Effector memory CD4-positive, alpha-beta T cell (primary cell): Measurements from ENCODE around the gene KRTAP3-2.

ENCODE experiments used
- DNase-seq, 3 donors: peaks; one replicate each; pipeline ENCODE4 v3.0.0-alpha.2; 2020
- H3K27ac ChIP-seq: 2 replicates; pipeline ENCODE4 v1.7.0; 2013; ENCODE audit warnings: mild to moderate bottlenecking, low read length, moderate library complexity; ENCODE audit not compliant: insufficient read depth, poor library complexity, severe bottlenecking
- H3K27me3 ChIP-seq: replicated peaks from 2 replicates; pipeline ENCODE4 v1.7.0; 2013; ENCODE audit warnings: mild to moderate bottlenecking, low read length; ENCODE audit not compliant: insufficient read depth, control insufficient read depth, poor library complexity, severe bottlenecking
- H3K36me3 ChIP-seq: 2 replicates; pipeline ENCODE4 v1.7.0; 2013; ENCODE audit warnings: mild to moderate bottlenecking, low read length, moderate library complexity; ENCODE audit not compliant: control insufficient read depth, insufficient read depth
- H3K4me1 ChIP-seq: 2 replicates; pipeline ENCODE4 v1.7.0; 2013; ENCODE audit warnings: low read length, mild to moderate bottlenecking; ENCODE audit not compliant: control insufficient read depth, insufficient read depth, poor library complexity, severe bottlenecking
- H3K4me3 ChIP-seq: 2 replicates; pipeline ENCODE4 v1.7.0; 2013; ENCODE audit warnings: low read length, low read depth, mild to moderate bottlenecking; ENCODE audit not compliant: insufficient read depth, poor library complexity, severe bottlenecking
- H3K9me3 ChIP-seq: 2 replicates; pipeline ENCODE4 v1.7.0; 2013; ENCODE audit warnings: mild to moderate bottlenecking, low read length, moderate library complexity; ENCODE audit not compliant: control insufficient read depth

KRTAP3-2 gene

GRCh38 chr17:40952661-40953060 lies 47.0 kb downstream of the KRTAP3-2 start:
- H3K4me3 ChIP-seq: no peak overlapping the region
- H3K27ac ChIP-seq: no peak overlapping the region
- peaks cover 3% of the 10 kb centered on the region for H3K27me3 ChIP-seq
- no peak for DNase-seq
- H3K4me1 ChIP-seq: no peaks in the 10 kb centered on the region
- no peaks in the 10 kb centered on the region for H3K9me3 ChIP-seq
- no peaks in the 10 kb centered on the region for H3K36me3 ChIP-seq

DNA sequence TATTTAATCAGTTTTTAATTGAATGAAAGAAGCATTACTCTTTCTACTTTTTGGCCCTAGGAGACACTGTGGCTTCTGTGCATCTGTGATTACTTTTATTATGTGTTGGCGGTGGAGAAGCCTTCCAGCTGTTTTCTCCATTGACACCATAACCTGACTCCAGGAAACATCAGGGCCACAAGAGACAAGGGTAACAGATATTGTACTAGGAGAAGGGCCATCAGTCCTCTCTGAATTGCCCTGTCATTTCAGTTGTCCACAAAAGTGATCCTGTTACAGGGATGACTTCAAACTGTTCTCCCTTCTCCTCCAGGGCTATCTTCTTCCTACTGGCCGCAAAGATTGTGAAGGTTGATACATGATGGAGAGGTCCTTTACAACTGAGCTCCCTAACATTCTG lies 47.6 kb downstream of the KRTAP3-2 start:
- no peak overlapping the region for H3K27ac ChIP-seq
- no peaks in the 10 kb centered on the region for H3K4me1 ChIP-seq
- H3K4me3 ChIP-seq: no peak overlapping the region
- peaks cover 3% of the 10 kb centered on the region for H3K27me3 ChIP-seq
- no peaks in the 10 kb centered on the region for H3K36me3 ChIP-seq
- H3K9me3 ChIP-seq: no peaks in the 10 kb centered on the region
- DNase-seq: no peak

GRCh38 chr17:40951011-40951622 lies 48.6 kb downstream of the KRTAP3-2 start:
- DNase-seq: no peak
- Histone ChIP-seq H3K4me3 (no peak overlapping the region), H3K36me3 (no peaks in the 10 kb centered on the region), H3K27me3 (peaks cover 3% of the 10 kb centered on the region), H3K4me1 (no peaks in the 10 kb centered on the region), H3K9me3 (no peaks in the 10 kb centered on the region), H3K27ac (no peak overlapping the region)

- H3K4me1 ChIP-seq: no peaks in the 10 kb centered on the region
- no peak overlapping the region for H3K27ac ChIP-seq
- no peak overlapping the region for H3K4me3 ChIP-seq
- no peaks in the 10 kb centered on the region for H3K9me3 ChIP-seq
- no peaks in the 10 kb centered on the region for H3K27me3 ChIP-seq
- DNase-seq: no peak
- H3K36me3 ChIP-seq: no peaks in the 10 kb centered on the region
Observed at GRCh38 chr17:40950176-40950575, 49.5 kb downstream of the KRTAP3-2 start.

DNA sequence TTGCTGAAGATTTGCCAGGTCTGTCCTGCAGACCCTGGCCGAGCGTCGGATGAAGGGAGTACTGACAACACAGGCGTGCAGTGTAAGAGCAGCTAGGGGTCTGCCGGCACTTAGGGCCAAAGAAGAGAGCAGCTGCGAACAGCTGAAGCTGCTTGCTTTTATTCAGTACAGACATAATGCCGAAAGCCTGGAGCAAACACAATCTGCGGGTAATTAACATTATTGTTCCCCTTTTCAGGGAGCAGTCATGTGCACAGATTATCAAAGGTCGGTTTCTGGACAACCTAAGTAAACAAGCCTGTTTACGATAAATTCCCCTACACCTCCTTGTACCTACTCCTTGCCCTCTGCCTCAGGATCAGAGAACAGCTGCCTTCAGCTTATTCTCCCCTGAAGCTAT lies 50.3 kb downstream of the KRTAP3-2 start:
- Histone ChIP-seq H3K9me3 (no peaks in the 10 kb centered on the region), H3K27ac (no peak overlapping the region), H3K4me1 (no peaks in the 10 kb centered on the region), H3K36me3 (no peaks in the 10 kb centered on the region), H3K27me3 (no peaks in the 10 kb centered on the region), H3K4me3 (no peak overlapping the region)
- no peak for DNase-seq
